DOHH2 (cell line): ENCODE data around the gene DENND1B.

Source experiments
- EZH2phosphoT487 ChIP-seq: fragments of 200-600 bp; sonication (generic); IDR thresholded peaks from 2 replicates; pipeline ENCODE4 v1.6.1; 2017; ENCODE audit warnings: borderline replicate concordance, mild to moderate bottlenecking, antibody characterized with exemption, low read length, moderate library complexity, mixed read lengths
- TF ChIP-seq, protein P1 (sequence below): fragments of 200-600 bp; sonication (generic); IDR thresholded peaks from one replicate; pipeline ENCODE4 v1.5.1; 2014; ENCODE audit warnings: antibody characterized with exemption, mild to moderate bottlenecking, low read depth, low read length; ENCODE audit not compliant: poor library complexity, severe bottlenecking

DNA sequence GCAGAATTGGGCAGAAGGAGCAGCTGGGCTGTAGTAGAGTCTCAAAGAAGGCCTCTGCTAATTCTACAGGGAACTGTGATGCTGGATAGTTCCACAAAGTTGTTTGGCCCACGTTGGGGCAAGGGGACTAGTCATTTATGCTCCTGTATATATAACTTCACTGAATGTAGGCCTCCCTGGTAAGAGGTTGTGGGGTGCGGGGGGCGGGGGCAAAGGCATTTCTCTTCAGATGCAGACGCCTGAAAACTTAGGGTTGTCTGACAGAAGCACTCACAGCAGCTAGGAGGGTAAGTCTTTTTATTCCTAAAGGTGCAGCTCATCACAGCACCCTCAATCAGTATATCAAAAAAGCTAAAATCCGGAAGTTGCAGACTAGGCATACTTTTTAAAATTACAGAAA lies 38.5 kb upstream of the DENND1B start:
- TF ChIP-seq, protein P1, sequence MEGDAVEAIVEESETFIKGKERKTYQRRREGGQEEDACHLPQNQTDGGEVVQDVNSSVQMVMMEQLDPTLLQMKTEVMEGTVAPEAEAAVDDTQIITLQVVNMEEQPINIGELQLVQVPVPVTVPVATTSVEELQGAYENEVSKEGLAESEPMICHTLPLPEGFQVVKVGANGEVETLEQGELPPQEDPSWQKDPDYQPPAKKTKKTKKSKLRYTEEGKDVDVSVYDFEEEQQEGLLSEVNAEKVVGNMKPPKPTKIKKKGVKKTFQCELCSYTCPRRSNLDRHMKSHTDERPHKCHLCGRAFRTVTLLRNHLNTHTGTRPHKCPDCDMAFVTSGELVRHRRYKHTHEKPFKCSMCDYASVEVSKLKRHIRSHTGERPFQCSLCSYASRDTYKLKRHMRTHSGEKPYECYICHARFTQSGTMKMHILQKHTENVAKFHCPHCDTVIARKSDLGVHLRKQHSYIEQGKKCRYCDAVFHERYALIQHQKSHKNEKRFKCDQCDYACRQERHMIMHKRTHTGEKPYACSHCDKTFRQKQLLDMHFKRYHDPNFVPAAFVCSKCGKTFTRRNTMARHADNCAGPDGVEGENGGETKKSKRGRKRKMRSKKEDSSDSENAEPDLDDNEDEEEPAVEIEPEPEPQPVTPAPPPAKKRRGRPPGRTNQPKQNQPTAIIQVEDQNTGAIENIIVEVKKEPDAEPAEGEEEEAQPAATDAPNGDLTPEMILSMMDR: no peak
- no peak for TF ChIP-seq EZH2phosphoT487
